Stimulated activated CD8-positive, alpha-beta memory T cell treated with anti-CD3 and anti-CD28 coated beads, Interleukin-15, amount 100 ng/mL, for 24 hours (primary cell): ENCODE measurements around the gene ANKRD11.
"Not testable (repeated sequence)": the region's sequence is repeated elsewhere in the genome, so short reads cannot be mapped to it uniquely, and the experiment has no call there.

Experiments
- DNase-seq: peaks from one replicate; pipeline ENCODE4 v3.0.0-alpha.2; 2020; ENCODE audit warnings: low read depth

The ANKRD11 gene

DNA sequence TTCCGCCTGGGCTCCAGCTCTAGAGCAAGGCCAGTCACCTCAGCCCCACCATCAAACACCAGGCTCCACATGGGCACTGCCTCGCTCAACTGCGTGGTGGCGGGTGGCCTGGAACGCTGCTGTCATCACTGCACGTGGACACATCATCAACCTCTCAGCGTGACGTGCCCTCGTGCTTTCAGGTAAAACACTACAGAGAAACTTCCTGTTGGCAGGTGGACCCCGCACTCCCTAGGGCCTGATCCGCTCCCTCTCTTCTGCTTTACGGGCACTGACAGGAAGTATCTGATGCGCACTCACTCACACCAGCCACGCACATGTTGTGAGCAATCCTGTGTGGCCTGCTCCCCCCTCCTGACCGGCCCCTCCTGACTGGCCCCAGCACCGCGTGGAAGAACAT is 87.4 kb downstream of the ANKRD11 start:
- no peak for DNase-seq

DNA sequence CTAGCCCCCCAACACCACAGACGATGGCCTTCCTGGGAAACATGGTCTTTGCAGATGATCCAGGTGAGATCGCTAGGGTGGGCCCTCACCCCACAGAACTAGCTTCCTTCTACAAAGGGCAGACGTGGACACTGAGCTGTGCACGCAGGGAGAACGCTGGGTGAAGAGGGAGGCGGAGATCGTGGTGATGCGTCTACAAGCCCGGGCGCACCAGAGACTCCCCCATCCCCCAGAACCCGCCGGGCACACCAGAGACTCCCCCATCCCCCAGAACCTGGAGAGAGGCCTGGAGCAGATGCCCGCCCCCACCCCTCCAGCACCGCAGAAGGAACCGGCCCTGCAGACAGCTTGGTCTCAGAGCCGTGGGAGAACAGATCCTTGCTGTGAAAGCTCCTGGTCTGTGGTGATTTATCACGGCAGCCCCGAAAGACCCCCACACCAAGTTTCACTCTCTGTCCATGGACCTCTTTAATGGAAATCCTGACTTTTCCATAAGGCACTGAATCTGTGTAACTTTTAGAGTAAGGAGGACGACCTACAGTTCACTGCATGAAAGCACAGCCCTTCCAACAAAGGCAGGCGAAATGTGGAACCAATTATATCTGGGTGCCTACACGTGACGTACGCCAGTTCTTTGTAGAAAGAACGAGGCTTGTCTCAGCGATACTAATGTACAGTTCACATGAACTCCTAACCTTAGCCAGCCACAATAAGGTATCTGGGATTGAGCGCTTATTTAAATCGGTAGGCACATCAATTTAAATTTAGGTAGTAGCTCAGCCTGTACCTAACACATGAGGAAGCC is 88.5 kb downstream of the ANKRD11 start:
- no peak for DNase-seq

DNA sequence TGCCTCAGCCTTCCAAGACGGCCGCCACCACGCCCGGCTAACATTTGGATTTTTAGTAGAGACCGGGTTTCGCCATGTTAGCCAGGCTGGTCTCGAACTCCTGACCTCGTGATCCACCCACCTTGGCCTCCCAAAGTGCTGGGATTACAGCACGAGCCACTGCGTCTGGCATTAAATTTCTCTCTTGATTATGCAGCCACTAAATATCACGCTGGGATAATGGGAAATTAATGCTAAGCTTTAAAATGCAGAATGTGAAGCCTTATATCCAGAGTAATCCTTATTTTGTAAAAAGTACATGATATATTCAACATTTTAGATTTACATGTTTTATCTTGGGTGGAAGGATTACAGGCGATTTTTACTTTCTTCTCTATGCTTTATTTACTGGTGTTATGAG is 89.2 kb downstream of the ANKRD11 start:
- no peak for DNase-seq

DNA sequence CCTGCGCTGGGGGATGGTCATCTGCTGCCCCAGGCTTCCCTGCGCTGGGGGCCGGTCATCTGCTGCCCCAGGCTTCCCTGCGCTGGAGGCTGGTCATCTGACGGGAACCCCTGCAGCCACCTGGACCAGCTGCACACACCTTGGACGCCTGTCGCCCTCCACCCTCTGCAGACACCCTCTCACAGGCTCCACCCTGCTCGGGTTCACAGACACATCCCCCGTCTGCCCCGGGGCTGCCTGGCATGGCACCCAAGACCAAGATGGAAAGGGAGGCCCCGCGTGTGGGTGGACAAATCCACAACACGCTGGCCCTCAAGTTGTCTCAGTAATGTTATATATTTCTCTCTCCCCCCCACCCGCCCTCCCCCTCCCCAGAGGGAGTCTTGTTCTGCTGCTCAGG is 89.6 kb downstream of the ANKRD11 start:
- no peak for DNase-seq

DNA sequence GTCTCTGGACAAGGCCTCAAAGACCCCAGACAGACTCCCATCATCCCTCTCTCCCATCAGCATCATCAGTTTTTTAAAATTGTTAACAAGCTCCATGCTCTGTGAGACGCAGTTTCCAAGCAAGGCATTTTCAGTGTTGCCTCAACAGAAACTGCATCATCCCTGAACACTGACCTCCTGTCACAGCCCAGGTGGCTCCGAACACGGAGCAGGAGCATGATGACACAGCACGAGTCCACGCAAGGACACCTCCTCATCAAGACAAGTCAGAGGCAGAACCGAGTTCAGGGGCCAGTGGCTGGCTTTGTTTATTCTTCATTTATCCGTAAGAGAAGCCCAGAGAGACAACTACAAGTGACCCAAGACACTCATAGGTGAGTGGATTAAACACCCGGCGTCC is 91.4 kb downstream of the ANKRD11 start:
- no peak for DNase-seq

DNA sequence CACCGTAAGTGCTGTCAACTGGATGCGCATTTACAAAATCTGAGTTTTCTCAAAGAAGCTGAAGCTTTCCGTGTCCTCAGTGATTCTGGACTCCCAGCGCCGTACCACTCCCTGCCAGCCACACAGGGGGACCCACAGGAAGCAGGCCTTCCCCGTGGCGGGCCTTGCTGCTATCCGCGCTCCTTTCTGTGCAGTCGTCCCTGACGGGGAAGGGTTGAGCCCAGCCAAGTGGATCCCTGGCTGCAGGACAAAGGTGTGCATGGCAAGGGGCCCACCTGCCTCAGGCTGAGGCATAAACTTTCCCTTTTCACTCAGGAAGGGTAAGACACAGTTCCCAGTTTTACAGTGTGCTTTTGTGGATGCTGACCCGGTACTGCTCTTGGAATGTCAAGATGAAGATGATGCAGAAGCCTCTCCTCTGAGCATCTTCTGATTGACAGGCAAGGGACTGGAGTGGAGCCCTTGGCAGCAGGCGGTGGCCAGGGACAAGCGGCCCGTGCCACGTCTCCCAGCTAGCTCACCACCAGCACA is 93.0 kb downstream of the ANKRD11 start:
- DNase-seq, result no peak

DNA sequence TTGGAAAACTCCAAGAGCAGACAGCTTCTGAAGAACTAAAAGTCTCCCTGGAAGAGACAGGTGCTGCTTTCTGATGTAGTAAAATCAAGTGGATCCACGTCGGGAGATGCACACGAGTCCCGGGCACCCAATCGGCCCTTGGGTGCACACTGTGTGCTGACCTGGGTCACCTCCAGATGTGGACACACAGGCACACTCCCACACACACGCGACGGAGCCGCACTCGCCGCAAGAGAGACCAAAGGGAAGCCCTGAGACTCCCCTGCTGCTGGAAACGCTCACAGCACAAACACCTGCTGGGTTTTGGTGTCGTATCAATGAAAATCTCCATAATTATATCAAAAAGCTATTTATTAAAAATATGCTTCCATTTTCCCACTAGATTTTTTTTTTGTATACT is 94.2 kb downstream of the ANKRD11 start:
- no peak for DNase-seq

DNA sequence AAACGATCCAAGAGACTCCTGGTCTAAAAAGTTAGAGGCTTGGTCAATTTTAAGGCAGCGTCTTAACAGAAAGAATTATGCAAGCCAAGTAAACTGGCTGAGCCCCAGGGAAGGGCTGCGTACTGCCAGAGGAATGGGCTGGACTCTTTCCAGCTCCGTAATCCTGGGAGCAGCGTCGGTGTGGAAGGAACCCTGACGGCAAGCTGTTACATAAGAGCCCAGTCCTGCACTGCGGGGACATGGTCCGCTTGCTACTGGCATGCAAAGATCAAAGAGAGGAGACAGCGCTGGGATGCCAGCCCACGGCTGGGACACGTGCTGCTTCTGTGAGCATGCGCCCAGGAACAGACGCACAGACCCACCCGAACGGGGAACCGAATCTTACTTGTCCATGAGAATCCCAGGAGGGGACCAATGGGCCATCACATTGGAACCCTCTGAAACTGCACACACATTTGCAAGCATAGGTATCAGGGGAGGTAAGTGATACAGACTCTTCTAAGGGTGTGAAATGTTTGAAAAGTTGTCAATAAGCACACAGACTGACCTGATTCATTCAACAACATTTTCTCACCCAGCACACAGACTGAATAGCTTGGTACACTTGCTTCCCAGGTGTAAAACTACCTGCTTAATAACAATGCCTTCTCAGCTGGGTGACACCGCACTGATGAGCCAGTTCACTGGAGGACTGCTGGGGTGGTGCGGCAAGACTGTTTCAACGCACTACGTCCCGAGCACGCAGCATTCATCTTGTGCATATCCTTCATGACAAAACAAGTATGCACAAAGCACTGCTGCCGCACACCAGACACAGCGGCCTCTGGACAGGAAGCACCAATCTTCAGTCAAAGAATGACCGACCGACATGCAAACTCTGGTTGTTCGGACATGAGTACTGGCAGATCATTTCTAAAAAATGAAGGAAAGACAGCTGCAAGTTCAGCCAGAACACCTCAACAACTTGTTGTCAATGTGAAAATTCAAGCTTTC is 94.9 kb downstream of the ANKRD11 start:
- DNase-seq, result no peak

DNA sequence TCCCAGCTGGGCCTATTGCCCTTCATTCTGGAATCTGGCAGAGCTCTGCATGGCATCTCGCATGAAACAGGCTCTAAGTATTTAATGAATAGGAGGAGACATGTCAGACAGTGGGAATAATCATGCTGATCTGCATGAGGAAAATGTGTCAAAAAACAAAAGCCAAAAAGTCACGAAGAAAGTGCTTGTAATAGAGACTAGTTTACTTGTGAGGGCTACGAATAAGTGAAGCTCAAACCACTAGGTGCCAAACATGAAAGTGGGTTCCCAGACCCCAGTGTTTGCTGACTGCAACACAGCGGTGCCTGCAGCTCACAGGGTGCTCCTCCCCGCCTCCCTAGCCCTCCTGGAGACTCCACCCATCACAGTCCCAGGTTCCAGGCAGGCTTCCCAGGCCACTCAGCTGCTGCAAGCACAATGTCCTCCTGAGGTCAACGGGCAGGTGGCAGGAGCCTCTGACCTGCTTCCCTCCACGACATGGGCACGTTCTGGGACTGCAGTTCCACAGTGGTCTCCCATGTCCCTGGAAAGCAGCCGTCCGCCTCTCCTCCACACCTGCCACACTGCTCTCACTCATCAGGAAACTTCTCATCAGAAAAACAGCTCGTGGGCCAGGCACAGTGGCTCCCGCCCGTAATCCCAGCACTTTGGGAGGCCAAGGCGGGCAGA is 96.5 kb downstream of the ANKRD11 start:
- no peak for DNase-seq

DNA sequence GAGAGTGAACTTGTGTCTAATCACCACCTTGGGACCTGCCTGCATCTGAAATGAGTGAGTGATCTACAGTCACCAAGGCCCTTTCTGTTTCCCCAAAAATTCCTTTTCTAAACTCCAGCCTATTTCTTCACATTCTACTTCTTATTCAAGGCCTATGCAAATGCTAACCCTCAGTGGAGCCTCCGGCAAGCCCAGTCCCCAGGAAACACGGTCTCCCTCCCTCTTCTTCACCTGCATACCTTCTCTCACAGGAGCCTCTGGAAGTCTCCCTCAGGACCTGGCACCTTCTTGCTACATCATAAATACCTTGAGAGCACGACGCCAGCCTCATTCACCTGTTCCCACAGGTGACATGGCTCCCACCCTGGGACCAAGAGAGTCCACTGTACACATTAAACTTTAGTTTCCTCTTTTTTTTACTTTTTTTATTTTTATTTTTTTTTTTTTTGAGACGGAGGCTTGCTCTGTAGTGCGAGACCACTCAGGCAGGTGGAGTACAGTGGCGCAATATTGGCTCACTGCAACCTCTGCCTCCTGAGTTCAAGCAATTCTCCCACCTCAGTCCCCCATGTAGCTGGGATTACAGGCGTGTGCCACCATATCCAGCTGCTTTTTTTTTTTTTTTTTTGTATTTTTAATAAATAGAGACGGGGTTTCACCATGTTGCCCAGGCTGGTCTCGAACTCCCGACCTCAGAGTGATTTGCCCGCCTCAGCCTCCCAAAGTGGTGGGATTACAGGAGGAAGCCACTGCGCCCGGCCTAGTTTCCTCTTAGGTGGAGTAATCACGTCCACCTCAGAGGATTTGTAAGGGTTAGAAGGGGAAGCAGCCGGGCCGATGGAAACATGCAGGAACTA is 97.3 kb downstream of the ANKRD11 start:
- DNase-seq, result no peak

DNA sequence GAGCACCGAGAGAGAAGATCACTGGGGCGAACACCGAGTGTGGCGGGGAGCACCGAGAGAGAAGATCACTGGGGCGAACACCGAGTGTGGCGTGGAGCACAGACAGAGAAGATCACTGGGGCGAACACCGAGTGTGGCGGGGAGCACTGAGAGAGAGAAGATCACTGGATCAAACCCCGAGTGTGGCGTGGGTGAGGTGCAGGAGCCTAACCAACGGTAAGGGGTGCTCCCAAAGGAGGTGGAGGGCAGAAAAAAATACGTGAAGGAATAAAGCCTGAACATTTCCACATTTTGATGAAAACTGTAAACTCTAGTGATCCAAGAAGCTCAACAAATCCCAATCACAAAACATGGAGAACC is 100.2 kb downstream of the ANKRD11 start:
- not testable (repeated sequence) for DNase-seq

DNA sequence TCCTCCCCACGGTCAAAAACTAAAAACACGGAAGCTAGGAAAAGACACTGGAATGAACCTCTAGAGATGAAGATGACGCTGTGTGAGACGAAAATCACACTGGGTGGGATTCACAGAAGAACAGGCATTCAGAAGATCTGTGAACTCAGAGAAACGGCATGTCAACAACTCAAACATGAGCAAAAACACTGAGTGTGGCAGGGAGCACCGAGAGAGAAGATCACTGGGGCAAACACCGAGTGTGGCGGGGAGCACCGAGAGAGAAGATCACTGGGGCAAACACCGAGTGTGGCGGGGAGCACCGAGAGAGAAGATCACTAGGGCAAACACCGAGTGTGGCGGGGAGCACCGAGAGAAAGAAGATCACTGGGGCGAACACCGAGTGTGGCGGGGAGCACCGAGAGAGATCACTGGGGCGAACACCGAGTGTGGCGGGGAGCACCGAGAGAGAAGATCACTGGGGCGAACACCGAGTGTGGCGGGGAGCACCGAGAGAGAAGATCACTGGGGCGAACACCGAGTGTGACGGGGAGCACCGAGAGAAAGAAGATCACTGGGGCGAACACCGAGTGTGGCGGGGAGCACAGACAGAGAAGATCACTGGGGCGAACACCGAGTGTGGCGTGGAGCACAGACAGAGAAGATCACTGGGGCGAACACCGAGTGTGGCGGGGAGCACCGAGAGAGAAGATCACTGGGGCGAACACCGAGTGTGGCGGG is 100.7 kb downstream of the ANKRD11 start:
- DNase-seq, result not testable (repeated sequence)

DNA sequence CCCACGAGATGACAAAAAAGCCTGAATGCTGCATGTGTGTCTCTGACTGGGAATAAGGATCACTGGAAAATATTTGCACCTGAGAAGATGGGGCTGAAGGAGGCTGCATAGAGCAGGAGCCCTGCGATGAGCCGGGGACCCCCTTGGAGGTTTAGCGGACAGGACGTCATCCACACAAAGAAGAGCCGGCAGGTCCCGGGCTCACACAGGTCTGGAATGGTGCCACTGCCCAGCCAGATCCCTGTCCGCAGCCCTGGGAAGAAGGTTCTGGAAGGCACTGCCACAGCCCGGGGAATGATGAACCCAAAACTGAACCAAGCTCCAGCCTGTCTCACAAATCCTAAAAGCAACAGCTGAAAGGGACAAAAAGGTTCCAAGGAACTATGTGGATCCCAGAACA is 101.8 kb downstream of the ANKRD11 start:
- DNase-seq, result no peak

DNA sequence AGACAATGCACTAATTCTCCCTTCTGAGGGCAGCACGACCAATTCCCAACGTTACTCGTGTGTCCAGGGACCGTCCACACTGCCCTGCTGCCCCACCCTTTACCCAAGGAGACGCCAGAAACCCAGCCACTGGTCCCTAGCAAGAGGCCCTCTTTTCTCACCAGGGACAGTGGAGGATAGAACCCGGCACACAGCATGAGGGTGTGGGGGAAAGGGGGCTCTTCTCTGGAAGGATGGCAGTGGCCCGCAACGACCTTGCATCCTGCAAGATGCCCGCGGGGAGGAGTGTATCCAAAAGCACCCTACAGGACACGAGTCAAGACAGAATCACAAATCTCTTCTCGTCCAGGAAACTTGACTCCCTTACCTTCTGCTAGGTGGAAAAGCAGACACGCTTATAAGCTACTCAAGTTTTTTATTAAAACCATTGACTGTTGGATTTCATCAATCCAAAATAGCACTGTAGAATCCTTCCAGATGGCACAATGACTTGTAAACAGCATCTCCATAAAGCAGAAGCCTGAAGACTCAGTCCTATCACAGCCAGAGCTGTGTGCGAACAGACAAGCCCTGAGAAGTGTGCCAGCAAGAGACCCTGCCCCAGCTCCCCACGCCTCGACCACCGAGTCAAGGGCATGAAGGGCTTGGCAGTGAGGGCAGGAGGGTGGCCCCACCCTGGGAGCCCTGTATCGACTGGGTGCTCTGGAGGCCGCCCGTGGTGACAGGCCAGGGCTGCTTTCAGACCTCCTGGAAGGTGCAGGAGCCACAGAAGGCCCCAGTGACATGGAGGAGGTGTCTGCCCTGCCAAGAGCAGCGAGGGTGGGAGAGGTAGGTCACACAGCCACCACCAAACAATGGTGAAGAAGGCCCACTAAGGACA is 103.8 kb downstream of the ANKRD11 start:
- no peak for DNase-seq

DNA sequence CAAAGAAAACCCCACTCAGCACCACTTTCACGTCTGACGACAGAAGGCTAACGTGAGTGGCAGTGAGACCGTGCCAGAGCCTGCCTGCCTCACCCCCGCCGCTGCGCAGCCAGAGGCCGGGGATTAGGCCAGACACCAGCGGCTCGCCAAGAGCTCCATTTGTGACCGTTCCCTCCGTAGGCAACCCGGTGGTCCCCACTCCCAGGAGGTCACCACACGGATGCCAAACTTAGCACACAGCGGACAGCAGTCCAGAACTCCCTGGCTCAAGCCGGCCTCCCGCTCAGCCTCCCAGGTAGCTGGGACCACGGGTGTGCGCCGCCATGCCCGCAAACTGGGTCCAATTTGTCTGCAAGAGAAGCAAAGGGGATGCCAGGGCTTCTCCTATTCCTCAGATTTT is 104.6 kb downstream of the ANKRD11 start:
- DNase-seq, result no peak

DNA sequence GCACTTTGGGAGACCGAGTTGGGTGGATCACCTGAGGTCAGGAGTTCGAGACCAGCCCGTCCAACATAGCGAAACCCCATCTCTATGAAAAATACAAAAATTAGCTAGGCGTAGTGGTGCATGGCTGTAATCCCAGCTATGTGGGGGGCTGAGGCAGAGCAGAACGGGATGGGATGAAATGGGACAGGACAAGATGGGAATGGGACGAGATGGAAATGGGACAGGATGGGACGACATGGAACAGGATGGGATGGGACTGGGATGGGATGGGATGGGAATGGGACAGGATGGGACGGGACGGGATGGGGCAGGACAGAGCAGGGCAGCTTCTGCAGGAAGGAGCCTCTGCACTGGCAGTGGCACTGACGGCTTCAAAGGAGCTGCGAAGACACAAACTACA is 106.1 kb downstream of the ANKRD11 start:
- DNase-seq, result no peak

DNA sequence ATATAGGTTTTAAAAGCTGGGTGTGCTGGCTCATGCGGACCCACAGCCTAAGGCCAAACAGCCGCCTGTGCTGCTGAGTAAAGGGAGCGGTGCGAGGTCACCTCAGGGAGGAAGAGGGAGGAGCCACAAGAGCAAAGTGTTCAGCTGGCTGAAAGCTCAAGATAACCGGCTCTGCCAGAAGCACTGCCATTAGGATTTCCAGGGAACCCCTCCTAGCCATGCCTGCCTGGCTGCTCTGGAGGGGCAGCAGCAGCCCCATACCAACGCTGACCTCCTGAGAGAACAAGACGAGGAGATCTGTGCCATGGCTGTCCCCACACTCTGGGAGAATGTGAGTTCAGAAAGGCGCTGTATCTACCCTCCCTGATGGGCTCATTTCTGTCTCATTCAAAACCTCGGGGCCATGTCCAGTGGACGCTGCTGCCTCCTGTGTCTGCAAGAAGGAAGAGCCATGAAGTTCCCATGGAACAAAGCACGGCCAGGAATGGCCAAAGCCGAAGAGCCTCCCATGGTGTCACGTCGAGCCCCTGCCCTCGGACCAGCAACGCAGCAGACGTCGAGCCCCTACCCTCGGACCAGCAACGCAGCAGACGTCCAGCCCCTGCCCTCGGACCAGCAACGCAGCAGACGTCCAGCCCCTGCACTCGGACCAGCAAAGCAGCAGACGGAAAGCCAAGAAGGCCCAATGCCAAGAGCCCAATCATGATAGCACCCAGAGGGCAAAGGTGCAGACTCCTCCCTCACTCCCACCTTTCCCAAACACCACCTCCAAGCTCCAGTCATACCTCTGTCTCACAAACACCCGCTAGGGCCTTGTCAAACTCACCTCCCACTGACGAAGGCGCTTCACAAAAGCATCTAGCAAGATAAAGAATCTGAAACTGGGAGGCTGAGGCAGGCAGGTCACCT is 107.0 kb downstream of the ANKRD11 start:
- no peak for DNase-seq

DNA sequence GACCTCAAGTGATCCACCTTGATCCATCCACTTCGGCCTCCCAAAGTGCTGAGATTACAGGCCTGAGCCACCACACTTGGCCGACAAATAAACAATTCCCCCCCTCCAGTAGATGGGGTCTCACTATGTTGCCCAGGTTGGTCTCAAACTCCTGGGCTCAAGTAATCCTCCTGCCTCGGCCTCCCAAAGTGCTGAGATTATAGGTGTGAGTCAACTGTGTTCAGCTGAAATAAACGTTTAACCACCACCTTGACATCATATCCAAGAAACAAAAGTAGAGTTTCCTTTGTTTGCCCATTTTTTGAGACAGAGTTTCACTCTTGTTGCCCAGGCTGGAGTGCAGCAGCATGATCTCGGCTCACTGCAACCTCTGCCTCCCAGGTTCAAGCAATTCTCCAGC is 107.8 kb downstream of the ANKRD11 start:
- not testable (repeated sequence) for DNase-seq

DNA sequence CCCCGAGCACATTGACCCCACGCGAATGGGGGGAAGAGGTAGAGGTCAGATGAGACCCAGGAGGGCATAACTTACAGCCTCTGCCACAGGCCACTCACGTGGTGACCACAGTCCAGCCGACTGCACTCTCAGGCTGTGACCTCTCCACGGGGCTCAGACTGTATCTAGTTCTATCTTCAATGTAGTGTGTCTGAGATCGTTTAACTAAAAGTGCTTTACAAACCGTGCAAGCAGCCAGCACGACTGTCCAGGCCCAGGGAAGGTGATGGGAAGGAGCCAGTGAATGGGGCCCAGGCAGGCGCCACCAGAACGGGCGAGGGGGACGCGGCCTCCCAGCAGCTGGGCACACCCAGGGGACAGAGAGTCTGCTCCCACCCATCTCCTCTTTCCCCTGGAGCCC is 108.6 kb downstream of the ANKRD11 start:
- DNase-seq, result no peak
